ENCODE results near the gene B4GALT2. TPM values are rescaled to one million over a fixed set of nuclear protein-coding genes. Genes with fewer than 3 reads are reported as not detected.

The B4GALT2 gene
- total RNA-seq, 1 donor from 2014 or later = 53.9 TPM

GRCh38 chr1:43995984-43996732 lies 17.1 kb downstream of the B4GALT2 start:
- no peaks in the 10 kb centered on the region for H3K9me3 Mint-ChIP-seq
- no peak overlapping the region for H3K4me3 Mint-ChIP-seq (ENCODE audit: low read depth)
- intact Hi-C loops (cut with micrococcal nuclease) = no loop called here
- H3K27ac Mint-ChIP-seq = no peak overlapping the region
- H3K36me3 Mint-ChIP-seq (ENCODE audit: low read depth) = no peaks in the 10 kb centered on the region
- peaks cover 5% of the 10 kb centered on the region for H3K4me1 Mint-ChIP-seq (ENCODE audit: low read depth)
- peaks cover 3% of the 10 kb centered on the region for H3K27me3 Mint-ChIP-seq (ENCODE audit: low read depth)
- DNase-seq (ENCODE audit: low spot score) = no peak

DNA sequence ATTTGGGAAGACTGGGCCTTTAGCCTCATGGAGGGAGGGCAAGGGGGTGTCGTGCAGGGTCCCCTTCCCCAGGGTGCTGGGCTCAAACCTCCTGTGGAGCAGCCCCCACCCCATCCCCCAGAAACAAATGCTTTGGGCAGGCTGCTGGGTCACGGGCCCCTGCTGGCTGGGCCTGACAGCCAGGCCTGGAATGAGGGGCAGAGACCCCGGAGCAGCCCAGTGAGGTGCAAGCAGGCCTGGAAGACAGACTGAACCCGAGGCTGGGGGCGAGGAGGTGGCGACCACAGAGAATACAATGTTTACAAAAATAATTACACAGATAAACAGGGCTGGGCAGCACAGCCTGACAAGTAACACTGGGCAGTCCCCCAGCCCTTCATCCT lies 17.7 kb downstream of the B4GALT2 start:
- intact Hi-C loops (cut with micrococcal nuclease) = no loop called here
- Mint-ChIP-seq H3K9me3 (no peaks in the 10 kb centered on the region), H3K27ac (no peak overlapping the region), H3K4me3 (ENCODE audit: low read depth) (no peak overlapping the region), H3K27me3 (ENCODE audit: low read depth) (peaks cover 3% of the 10 kb centered on the region), H3K4me1 (ENCODE audit: low read depth) (peaks cover 4% of the 10 kb centered on the region), H3K36me3 (ENCODE audit: low read depth) (no peaks in the 10 kb centered on the region)
- no peak for DNase-seq (ENCODE audit: low spot score)

DNA sequence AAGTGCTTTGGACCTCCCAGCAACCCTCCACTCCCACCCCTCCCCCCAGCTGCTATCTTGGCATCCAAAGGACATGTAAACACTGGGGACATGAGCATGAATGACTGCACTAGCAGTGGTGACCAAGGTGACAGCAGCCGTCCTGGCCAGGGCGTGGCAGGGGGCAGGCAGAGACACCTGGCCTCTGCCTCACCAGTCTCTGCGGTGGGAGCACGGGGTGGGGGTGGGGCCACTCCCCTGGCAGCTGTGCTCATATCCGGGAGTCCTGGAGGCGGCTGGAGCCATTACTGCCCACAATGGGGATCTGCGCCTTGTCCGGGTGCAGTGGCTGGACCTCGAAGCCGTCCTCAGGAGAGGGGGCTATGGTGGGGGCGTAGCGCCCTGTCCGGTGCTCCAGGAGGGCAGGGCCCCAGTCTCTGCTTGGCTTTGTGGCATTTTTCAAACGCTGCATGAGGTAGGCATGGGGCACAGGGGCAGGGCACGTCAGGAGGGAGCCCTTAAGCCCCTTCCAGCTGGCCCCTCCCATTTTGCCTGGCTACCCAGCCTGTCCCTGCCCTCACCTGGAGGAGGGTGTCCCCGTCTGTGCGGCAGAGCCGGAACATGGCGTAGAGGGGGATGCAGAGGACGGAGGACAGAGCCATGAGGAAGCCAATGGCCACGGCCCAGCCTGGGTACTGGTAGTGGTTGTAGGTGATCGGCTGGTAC lies 18.4 kb downstream of the B4GALT2 start:
- H3K4me1 Mint-ChIP-seq (ENCODE audit: low read depth) = peaks cover 4% of the 10 kb centered on the region
- no peaks in the 10 kb centered on the region for H3K36me3 Mint-ChIP-seq (ENCODE audit: low read depth)

GRCh38 chr1:43998000-43998378 lies 19.0 kb downstream of the B4GALT2 start:
- H3K36me3 Mint-ChIP-seq (ENCODE audit: low read depth) = no peaks in the 10 kb centered on the region
- H3K9me3 Mint-ChIP-seq = no peaks in the 10 kb centered on the region
- intact Hi-C loops (cut with micrococcal nuclease) = no loop called here
- no peak for DNase-seq (ENCODE audit: low spot score)
- no peaks in the 10 kb centered on the region for H3K4me1 Mint-ChIP-seq (ENCODE audit: low read depth)
- H3K27me3 Mint-ChIP-seq (ENCODE audit: low read depth) = no peaks in the 10 kb centered on the region
- H3K27ac Mint-ChIP-seq = no peak overlapping the region
- no peak overlapping the region for H3K4me3 Mint-ChIP-seq (ENCODE audit: low read depth)

More for the DNA sequence above, 18.4 kb downstream of the B4GALT2 start:
- H3K27me3 Mint-ChIP-seq (ENCODE audit: low read depth) = peaks cover 3% of the 10 kb centered on the region
- H3K9me3 Mint-ChIP-seq = no peaks in the 10 kb centered on the region
- no peak for DNase-seq (ENCODE audit: low spot score)
- no peak overlapping the region for H3K4me3 Mint-ChIP-seq (ENCODE audit: low read depth)
- H3K27ac Mint-ChIP-seq = no peak overlapping the region
- intact Hi-C loops (cut with micrococcal nuclease) = no loop called here

DNA sequence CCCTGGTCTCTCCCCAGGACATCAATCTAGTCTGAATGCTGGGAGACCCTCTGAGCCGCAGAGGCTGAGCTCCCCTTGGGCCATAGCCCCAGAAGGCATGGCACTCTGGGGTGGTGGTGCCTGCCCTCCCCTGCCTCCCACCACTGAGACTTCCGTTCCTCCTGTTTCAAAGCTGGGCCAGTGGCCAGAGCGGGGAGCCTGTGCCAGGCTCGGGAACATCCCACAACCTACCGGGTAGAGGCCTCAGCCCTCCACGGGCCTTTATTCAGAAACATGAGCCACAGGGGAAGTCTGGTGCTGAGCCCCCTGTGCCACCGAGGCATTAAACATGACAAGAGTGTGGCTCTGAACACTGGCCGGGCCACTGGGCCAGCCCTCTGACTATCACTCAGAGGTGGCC lies 20.4 kb downstream of the B4GALT2 start:
- H3K9me3 Mint-ChIP-seq = no peaks in the 10 kb centered on the region
- no peaks in the 10 kb centered on the region for H3K36me3 Mint-ChIP-seq (ENCODE audit: low read depth)
- H3K27me3 Mint-ChIP-seq (ENCODE audit: low read depth) = no peaks in the 10 kb centered on the region
- intact Hi-C loops (cut with micrococcal nuclease) = no loop called here
- no peak overlapping the region for H3K4me3 Mint-ChIP-seq (ENCODE audit: low read depth)
- no peak overlapping the region for H3K27ac Mint-ChIP-seq
- no peak for DNase-seq (ENCODE audit: low spot score)
- H3K4me1 Mint-ChIP-seq (ENCODE audit: low read depth) = no peaks in the 10 kb centered on the region

- Mint-ChIP-seq H3K27ac (no peak overlapping the region), H3K27me3 (ENCODE audit: low read depth) (no peaks in the 10 kb centered on the region), H3K36me3 (ENCODE audit: low read depth) (no peaks in the 10 kb centered on the region), H3K4me3 (ENCODE audit: low read depth) (no peak overlapping the region), H3K9me3 (no peaks in the 10 kb centered on the region), H3K4me1 (ENCODE audit: low read depth) (no peaks in the 10 kb centered on the region)
- DNase-seq (ENCODE audit: low spot score) = no peak
- intact Hi-C loops (cut with micrococcal nuclease) = no loop called here
Measured at GRCh38 chr1:44000122-44000665, 21.2 kb downstream of the B4GALT2 start.

DNA sequence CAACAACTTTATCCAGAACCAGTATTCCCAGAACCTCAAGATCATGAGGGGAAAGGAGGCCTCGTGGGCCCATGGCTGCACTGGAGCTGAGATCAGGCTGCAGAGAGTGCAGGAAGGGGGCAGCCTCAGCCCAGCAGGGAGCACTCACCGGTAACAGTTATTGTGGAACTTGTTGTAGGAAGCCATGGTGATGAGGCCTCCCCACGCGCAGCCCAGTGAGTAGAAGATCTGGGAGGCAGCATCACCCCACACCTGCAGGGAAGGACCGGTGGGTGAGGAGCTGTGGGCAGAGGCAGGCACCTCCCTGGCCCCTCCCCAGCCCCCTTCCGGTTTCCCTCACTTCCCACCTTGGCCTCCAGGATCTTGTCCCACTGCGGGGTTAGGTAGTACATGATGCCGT lies 23.2 kb downstream of the B4GALT2 start:
- no peak overlapping the region for H3K4me3 Mint-ChIP-seq (ENCODE audit: low read depth)
- no peaks in the 10 kb centered on the region for H3K9me3 Mint-ChIP-seq
- H3K36me3 Mint-ChIP-seq (ENCODE audit: low read depth) = no peaks in the 10 kb centered on the region
- no peaks in the 10 kb centered on the region for H3K27me3 Mint-ChIP-seq (ENCODE audit: low read depth)
- intact Hi-C loops (cut with micrococcal nuclease) = no loop called here
- H3K27ac Mint-ChIP-seq = no peak overlapping the region
- no peak for DNase-seq (ENCODE audit: low spot score)
- H3K4me1 Mint-ChIP-seq (ENCODE audit: low read depth) = no peaks in the 10 kb centered on the region

GRCh38 chr1:44002606-44003157 lies 23.7 kb downstream of the B4GALT2 start:
- H3K27me3 Mint-ChIP-seq (ENCODE audit: low read depth) = no peaks in the 10 kb centered on the region
- no peaks in the 10 kb centered on the region for H3K4me1 Mint-ChIP-seq (ENCODE audit: low read depth)
- no peaks in the 10 kb centered on the region for H3K36me3 Mint-ChIP-seq (ENCODE audit: low read depth)
- intact Hi-C loops (cut with micrococcal nuclease) = no loop called here
- H3K9me3 Mint-ChIP-seq = no peaks in the 10 kb centered on the region
- no peak for DNase-seq (ENCODE audit: low spot score)
- H3K27ac Mint-ChIP-seq = no peak overlapping the region
- H3K4me3 Mint-ChIP-seq (ENCODE audit: low read depth) = no peak overlapping the region

DNA sequence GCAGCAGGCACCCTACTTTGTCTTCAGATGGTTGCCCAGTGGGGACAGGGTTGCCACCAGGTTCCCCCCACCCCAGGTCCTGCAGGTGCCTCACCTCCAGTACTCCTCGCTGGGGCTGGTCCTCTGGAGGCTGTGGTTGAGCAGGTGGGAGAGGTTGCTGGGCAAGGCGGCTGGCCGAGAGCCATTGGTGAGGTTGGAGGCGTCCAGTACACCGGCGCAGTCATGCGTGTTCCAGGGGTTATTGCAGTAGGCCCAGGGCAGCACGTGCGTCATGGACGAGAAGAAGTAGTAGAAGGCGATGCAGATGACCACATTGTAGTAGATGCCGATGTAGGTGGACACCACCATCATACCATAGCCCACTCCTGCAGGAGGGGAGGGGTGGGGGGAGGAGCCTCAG lies 29.2 kb downstream of the B4GALT2 start:
- no peak for DNase-seq (ENCODE audit: low spot score)
- no peaks in the 10 kb centered on the region for H3K9me3 Mint-ChIP-seq
- no peak overlapping the region for H3K27ac Mint-ChIP-seq
- H3K4me1 Mint-ChIP-seq (ENCODE audit: low read depth) = peaks cover 2% of the 10 kb centered on the region
- intact Hi-C loops (cut with micrococcal nuclease) = no loop called here
- H3K36me3 Mint-ChIP-seq (ENCODE audit: low read depth) = no peaks in the 10 kb centered on the region
- H3K27me3 Mint-ChIP-seq (ENCODE audit: low read depth) = no peaks in the 10 kb centered on the region
- H3K4me3 Mint-ChIP-seq (ENCODE audit: low read depth) = no peak overlapping the region

- no peak overlapping the region for H3K4me3 Mint-ChIP-seq (ENCODE audit: low read depth)
- DNase-seq (ENCODE audit: low spot score) = no peak
- H3K36me3 Mint-ChIP-seq (ENCODE audit: low read depth) = no peaks in the 10 kb centered on the region
- no peaks in the 10 kb centered on the region for H3K9me3 Mint-ChIP-seq
- no peaks in the 10 kb centered on the region for H3K27me3 Mint-ChIP-seq (ENCODE audit: low read depth)
- intact Hi-C loops (cut with micrococcal nuclease) = no loop called here
- peaks cover 2% of the 10 kb centered on the region for H3K4me1 Mint-ChIP-seq (ENCODE audit: low read depth)
- no peak overlapping the region for H3K27ac Mint-ChIP-seq
Measured at GRCh38 chr1:44010935-44011471, 32.0 kb downstream of the B4GALT2 start.

DNA sequence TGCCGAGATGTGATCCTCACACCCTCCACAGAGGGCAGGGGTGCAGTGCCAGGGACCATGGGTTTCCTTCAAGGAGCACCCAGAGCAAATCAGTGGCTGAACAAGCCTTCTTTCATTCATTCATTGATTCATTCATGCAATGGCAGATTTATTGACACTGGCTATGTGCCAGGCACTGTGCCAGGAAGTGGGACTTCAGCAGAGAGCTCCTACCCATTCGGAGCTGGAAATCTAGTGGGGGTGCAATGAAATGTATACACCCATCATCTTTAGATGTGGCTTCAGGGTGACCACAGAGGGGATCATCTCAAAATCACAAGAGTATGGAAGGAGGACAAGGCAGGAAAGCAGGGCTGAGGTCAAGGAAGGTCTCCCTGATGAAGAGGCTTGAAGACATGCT lies 33.4 kb downstream of the B4GALT2 start:
- H3K36me3 Mint-ChIP-seq (ENCODE audit: low read depth) = no peaks in the 10 kb centered on the region
- no peak for DNase-seq (ENCODE audit: low spot score)
- intact Hi-C loops (cut with micrococcal nuclease) = no loop called here
- no peaks in the 10 kb centered on the region for H3K27me3 Mint-ChIP-seq (ENCODE audit: low read depth)
- peaks cover 2% of the 10 kb centered on the region for H3K4me1 Mint-ChIP-seq (ENCODE audit: low read depth)
- H3K9me3 Mint-ChIP-seq = no peaks in the 10 kb centered on the region
- no peak overlapping the region for H3K27ac Mint-ChIP-seq
- H3K4me3 Mint-ChIP-seq (ENCODE audit: low read depth) = no peak overlapping the region

DNA sequence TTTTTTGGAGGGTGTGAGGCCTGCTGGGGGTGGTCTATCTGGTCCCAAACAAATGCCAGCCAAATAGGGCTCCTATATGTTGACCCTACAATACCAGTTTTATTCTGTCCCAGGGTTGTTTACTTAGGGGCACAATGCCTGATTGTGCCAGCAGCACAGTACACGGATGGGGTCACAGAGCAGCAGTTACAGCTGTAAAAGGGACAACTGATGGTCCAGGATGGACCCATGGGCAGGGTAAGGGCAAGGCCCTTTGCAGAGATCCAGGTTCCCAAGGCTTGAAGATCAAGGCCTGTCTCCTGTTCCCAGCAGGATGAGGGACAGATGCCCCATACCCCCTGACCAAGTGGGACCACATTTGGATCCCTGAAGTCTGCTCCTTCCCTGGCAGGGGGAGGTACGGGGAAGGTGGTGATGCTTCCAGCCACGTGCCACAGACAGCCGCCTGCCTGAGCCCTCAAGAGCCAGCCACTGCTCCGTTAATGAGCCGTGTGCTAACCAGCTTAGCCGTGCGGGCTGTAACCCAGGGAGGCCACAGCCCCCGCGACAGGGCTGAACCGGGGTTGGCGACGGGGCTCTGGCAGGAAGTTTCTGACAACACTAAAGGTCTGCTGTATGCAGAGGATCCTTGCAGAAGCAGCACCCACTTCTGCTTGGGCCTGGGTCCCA lies 34.1 kb downstream of the B4GALT2 start:
- DNase-seq (ENCODE audit: low spot score) = no peak
- no peak overlapping the region for H3K4me3 Mint-ChIP-seq (ENCODE audit: low read depth)
- peaks cover 2% of the 10 kb centered on the region for H3K4me1 Mint-ChIP-seq (ENCODE audit: low read depth)
- no peaks in the 10 kb centered on the region for H3K27me3 Mint-ChIP-seq (ENCODE audit: low read depth)
- no peaks in the 10 kb centered on the region for H3K36me3 Mint-ChIP-seq (ENCODE audit: low read depth)
- H3K27ac Mint-ChIP-seq = no peak overlapping the region
- intact Hi-C loops (cut with micrococcal nuclease) = no loop called here
- no peaks in the 10 kb centered on the region for H3K9me3 Mint-ChIP-seq
